GM06990 (cell line): Measurements from ENCODE around the gene MECP2.

Experiments
- DNase-seq: peaks from one replicate; pipeline ENCODE4 v3.0.0-alpha.2; 2011; ENCODE audit not compliant: insufficient read length; ENCODE audit errors: extremely low read depth
- H3K27me3 ChIP-seq: replicated peaks from 2 replicates; pipeline ENCODE4 v1.6.0; 2011; ENCODE audit warnings: low read length; ENCODE audit not compliant: control insufficient read depth, insufficient read depth
- H3K36me3 ChIP-seq: 2 replicates; pipeline ENCODE4 v1.5.1; 2011; ENCODE audit warnings: low read length; ENCODE audit not compliant: control insufficient read depth, insufficient read depth
- H3K4me3 ChIP-seq: replicated peaks from 2 replicates; pipeline ENCODE4 v1.5.1; 2011; ENCODE audit warnings: low read depth, mild to moderate bottlenecking, control low read depth, low read length
- TF ChIP-seq, protein P1 (sequence below): IDR thresholded peaks from 2 replicates; pipeline ENCODE4 v1.5.1; 2011; ENCODE audit warnings: low read length, control low read depth, mild to moderate bottlenecking, inconsistent platforms; ENCODE audit not compliant: insufficient read depth, poor library complexity, severe bottlenecking

The MECP2 gene

DNA sequence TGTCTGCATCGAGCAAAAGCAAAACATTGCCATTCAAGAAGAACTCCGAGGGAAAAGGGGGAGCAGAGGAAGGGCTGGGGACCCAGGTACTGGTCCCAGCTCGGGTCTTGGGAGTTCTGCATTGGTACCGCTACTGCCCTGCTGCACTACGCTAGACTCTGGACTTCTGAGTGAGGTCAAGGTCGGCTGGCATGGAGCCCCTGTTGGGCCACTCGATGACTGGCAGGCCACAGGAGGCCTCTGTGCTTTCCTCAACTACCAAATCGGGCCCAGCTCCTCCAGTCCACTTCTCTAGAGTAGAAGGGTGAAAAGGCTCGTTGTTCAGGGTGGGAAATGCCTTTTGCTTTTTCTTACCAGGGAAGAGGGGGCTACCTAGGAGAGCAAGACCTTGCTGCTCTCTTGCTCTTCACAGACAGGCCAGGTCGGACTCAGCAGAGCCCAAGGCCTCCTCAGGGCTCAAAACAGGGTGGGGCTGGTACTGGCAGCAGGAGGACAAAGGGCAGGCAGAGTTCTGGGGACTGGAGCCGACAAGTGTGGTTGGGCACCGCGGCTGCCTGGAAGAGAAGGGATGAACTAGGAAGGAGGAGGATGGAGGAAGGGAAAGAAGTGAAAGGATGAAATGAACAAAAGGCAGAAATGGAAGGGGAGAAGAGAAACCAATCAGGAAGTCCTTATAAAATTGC is 68.9 kb downstream of the MECP2 start:
- Histone ChIP-seq H3K36me3 (no peaks in the 10 kb centered on the region; the same call in none of the 2 replicates), H3K4me3 (no peak overlapping the region), H3K27me3 (no peaks in the 10 kb centered on the region)
- TF ChIP-seq, protein P1, sequence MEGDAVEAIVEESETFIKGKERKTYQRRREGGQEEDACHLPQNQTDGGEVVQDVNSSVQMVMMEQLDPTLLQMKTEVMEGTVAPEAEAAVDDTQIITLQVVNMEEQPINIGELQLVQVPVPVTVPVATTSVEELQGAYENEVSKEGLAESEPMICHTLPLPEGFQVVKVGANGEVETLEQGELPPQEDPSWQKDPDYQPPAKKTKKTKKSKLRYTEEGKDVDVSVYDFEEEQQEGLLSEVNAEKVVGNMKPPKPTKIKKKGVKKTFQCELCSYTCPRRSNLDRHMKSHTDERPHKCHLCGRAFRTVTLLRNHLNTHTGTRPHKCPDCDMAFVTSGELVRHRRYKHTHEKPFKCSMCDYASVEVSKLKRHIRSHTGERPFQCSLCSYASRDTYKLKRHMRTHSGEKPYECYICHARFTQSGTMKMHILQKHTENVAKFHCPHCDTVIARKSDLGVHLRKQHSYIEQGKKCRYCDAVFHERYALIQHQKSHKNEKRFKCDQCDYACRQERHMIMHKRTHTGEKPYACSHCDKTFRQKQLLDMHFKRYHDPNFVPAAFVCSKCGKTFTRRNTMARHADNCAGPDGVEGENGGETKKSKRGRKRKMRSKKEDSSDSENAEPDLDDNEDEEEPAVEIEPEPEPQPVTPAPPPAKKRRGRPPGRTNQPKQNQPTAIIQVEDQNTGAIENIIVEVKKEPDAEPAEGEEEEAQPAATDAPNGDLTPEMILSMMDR: no peak
- DNase-seq: no peak

DNA sequence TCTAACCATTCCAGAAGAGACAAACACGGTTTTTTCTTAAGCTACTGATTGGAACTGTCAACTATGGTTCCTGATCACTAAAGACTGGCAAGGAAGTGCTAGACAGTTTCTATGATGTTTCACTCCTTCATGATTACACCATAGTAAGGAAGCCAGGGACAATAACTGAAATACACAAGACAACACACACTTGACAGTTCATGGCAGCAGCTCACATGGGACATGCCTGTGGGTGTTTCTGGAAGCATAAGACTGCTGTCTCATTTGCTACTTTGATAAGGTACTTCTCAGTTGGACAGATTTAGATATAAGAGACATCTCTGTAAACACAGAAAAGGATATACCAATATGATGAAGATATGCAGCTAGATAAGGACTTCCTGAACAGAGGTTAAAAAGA is 69.5 kb downstream of the MECP2 start:
- TF ChIP-seq, protein P1: no peak
- no peak for DNase-seq
- Histone ChIP-seq H3K27me3 (no peaks in the 10 kb centered on the region), H3K4me3 (no peak overlapping the region), H3K36me3 (no peaks in the 10 kb centered on the region; the same call in none of the 2 replicates)

DNA sequence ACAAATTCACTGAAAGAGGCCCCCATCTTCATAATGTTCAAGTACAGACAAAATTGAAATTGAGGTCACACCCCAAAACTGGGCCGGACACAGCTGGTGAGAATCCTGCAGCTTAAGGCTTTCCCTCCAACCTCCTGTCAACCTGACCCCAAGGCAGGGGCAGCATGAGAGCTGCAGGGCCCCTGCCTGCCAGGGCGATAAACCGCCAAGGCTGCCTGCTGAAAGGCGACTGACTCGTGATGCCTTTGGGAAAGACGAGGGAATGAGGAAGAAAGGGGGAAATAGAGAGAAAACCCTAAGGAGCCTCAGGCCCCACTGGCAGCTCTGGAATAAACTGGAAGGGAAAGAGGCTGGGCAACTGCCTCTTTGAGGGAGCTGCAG is 70.5 kb downstream of the MECP2 start:
- Histone ChIP-seq H3K36me3 (no peaks in the 10 kb centered on the region; the same call in none of the 2 replicates), H3K27me3 (no peaks in the 10 kb centered on the region), H3K4me3 (no peak overlapping the region)
- TF ChIP-seq, protein P1: no peak
- no peak for DNase-seq

DNA sequence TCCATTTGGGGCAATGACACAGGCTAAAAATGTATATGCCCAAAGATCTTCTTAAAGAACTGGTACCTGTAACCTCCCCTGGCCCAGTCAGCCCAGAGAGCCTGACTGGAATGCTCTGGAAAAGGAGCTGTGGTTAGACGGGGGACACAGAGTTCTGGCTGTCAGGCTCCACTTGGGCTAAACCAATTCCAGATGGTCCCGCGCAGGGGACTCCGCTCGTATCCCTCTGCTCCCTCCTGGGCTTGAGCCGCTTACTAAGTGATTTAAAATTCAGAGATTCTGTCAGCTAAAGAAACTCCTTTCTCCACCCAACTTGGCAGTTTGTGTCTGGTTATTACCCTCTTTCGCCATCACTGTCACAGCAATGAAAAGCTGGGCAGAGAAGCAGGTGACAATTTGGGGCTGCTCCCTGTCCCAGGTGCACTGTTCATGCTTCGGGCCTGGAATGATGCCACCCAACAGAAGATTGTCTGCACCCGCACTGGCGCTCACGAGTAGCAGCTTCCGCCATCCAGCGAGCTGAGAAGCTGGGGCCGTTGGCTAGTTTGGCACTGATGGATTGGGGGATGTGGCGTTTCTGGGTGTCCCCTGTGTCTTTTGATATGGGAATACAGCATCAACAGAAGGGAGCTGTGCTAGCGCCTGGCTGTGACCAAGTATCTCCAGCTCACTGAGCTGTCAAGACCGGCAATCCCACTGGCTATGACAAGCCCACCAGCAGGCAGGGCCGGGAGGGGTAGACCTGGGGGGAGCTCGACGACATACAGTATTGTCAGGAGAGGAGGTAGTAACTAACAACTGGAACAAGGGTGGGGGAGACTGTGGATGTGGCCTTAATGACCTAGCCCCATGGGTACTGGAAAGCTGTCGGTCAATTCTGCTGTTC is 71.1 kb downstream of the MECP2 start:
- Histone ChIP-seq H3K4me3 (no peak overlapping the region), H3K27me3 (no peaks in the 10 kb centered on the region), H3K36me3 (no peaks in the 10 kb centered on the region; the same call in none of the 2 replicates)
- TF ChIP-seq, protein P1: no peak
- DNase-seq: no peak

DNA sequence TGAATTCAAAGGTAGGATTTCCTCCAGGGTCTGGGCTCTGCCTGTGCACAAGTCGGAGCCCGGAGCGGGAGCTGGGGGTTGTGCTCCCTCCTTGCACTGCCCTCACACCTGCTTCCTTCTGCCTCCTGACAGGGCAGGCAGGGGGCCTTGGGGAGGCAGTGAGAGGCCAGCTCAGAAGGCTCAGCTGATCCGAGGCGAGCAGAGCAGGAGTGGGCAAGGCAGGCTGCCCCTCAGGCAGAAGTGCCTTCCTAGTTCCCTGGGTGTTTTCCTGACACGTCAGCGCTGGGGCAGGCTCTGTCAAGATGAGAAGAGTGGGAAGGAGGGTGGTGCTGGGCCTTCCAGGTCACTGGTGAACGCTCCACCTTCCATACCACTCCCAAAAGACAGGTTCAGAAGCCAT is 72.3 kb downstream of the MECP2 start:
- Histone ChIP-seq H3K36me3 (no peaks in the 10 kb centered on the region; the same call in none of the 2 replicates), H3K27me3 (no peaks in the 10 kb centered on the region)

More for the DNA sequence above, 72.3 kb downstream of the MECP2 start:
- DNase-seq: no peak
- TF ChIP-seq, protein P1: no peak
- H3K4me3 ChIP-seq: no peak overlapping the region
